ENCODE results near the gene GSN.

Gene GSN

DNA sequence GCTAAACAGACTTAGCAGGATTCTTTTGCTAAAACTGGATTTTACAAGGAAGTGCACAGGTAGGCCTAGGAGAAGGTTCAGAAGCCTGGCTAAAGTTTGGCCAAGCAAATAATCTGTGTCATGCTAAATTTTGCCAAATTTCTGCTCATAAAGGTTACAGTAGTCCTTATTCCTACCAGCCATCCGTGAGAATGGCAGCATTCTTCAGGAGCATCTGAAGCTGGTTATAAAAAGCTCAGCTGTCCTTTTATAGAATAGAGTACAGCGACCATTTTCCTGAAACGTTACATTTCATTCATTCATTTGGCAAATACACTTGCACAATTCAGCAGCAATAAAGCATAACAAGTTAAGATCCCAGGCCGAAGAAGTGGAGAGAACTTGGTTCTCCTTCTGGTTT, 6.9 kb downstream of the GSN start:
- no peak for DNase-seq

DNA sequence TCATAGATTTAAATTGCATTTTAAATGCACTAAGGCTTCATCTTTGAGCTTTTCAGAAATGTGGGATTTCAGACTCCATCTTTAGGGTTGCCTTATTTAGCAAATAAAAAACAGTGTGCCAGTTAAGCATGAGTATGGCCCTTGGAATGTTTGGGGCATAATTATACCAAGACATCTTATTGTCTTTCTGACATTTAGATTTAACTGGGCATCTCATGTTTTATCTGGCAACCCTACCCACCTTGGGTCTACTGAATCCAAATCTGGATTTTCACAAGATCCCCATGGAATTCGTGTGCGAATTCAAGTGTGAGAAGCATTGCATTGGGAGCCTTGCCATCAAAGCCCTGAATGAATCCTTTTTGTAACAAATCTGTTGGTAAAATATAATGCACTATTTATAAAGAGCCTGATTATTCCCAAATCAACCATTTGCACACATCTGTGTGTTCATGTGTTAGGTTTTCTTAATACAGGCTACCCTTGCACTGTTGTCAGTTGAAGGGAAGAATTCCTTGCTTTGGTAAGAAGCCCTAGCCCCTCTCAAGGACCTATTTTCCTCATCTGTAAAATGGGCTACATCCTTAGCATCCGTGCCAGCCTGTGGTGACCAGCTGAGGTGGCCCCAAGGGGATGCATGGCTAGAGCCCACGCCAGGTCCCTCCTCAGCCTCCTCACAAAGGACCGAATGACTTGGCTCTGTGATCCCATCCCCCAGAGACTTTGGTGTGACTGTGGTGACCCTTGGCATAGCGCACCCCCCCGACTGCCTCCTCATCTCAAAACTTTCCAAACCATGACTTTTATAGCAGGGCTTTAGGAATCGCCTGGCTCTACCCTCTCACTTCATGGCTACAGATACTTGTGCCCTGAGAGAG, 8.1 kb downstream of the GSN start:
- DNase-seq: no peak

- no peak for DNase-seq
These were observed 9.1 kb downstream of the GSN start for GRCh38 chr9:121277026-121277425.

DNA sequence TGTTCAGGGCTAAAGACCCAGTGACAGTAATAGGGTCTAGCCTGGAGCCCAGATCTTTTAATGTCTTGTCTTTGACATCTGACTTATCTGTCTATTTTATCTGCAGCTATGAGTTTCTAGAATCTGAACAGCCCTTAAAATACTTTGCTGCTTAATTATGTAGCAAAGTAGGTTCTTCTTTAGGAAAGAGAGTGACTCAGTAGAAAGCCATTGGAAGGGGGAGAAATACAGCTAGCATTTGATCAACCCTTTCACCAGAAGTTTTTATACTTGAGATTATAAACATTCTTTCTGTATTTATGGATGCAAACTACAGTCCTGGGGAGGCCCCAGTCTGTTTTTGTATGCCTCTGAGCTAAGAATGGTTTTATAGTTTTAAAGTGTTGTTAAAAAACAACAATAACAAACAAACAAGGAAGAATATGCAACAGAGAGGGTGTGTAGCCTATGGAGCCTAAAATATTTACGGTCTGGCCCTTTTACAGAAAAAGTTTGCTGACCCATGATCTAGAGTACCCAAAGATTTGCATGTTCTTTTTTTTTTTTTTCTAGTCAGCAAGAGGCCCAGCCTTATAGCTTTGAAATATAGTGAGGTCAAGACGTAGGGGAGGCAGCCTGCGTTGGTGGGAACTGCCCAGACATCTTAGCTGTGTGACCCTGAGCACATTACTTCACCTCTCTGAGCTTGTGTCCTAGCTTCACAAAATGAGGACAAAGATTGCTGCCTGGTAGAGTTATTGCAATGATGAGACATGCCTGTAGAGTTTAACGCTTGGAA, 9.7 kb downstream of the GSN start:
- no peak for DNase-seq

- peak; percentile 24 for DNase-seq
These were observed 10.7 kb downstream of the GSN start for GRCh38 chr9:121278477-121279261.

GRCh38 chr9:121279776-121280388, 11.9 kb downstream of the GSN start:
- no peak for DNase-seq

DNA sequence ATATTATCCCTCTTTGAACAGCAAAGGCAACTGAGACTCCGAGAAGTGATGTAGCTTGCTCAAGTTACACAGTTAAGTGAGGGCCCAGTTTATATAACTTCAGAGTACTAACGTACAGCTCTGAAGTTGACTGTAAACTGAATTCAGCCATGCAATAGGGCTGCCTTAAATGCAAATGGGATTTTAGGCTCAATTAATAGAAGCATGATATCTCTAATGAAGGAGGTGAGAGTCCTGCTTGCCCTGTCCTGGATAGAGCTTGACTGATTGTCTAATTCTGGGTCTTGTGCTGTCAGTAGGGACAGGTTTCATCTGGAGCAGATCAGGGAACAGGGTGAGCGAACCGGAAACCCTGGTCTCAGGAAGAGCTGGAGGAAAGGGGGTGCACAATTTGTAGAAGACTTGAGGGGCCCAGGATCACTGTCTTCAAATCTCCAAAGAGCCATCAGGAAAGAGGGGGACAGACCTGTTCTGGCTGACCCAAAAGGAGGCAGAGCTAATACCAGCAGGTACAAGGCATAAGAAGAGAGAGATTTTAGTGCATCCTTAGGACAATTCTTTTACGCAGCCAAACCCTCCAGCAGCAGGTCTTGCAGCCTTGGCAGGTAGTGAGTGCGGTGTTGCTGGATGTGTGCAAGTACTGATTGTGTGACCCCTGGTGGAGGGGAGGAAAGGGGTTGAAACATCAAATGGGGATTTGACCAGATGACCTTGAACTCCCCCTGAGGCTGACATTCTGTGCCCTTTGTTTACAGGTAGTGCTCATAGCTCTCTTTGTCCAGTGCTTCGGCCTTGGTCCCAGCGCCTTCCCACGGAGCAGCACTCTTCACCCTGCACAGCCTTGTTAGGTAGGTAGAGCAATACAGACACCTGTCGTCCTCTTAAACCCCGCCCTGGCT, 13.0 kb downstream of the GSN start:
- DNase-seq: peak; percentile 42

GRCh38 chr9:121281614-121282276, 13.8 kb downstream of the GSN start:
- peak; percentile 61 for DNase-seq

DNA sequence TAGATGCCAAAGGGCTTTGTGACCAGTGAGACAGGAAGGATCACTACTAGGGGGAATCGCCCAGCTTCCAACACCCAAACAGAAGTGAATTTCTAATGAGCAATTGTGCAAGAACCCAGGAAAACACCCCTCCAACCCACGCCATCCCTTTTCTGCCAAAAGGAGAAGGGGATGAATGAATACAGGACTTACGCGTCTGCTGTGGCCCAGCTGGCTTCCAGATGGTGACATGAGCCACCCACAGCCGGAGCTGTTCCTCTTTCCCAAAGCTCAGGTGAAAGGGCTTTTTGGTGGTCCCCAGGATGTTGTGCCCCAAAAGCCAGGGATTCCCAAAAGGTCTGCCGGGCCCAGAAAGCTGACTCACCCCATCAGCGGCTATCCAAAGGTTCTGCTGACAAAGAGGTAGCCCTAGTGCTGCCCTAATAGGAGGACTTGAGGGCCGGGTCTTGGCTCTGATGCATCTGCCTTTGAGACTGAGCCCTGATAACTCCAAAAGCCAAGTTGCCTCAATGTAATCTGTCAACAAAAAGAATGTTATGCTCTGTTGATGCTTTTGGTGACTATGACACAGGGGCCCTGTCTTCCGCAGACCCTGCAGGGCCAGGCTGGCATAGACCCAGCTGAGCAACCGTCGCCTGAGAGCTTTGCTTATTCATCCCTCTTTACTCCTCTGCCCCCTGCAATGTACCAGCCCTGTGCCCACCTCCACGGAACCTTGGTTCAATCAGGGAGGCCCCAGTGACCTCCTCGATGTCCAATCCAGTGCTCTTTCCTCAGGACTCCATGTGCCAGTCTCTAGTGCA, 14.5 kb downstream of the GSN start:
- no peak for DNase-seq

GRCh38 chr9:121283080-121283398, 15.1 kb downstream of the GSN start:
- DNase-seq: no peak

GRCh38 chr9:121283856-121284732, 16.1 kb downstream of the GSN start:
- DNase-seq: no peak

- DNase-seq: no peak
These were observed 16.9 kb downstream of the GSN start for GRCh38 chr9:121284733-121285451.

DNA sequence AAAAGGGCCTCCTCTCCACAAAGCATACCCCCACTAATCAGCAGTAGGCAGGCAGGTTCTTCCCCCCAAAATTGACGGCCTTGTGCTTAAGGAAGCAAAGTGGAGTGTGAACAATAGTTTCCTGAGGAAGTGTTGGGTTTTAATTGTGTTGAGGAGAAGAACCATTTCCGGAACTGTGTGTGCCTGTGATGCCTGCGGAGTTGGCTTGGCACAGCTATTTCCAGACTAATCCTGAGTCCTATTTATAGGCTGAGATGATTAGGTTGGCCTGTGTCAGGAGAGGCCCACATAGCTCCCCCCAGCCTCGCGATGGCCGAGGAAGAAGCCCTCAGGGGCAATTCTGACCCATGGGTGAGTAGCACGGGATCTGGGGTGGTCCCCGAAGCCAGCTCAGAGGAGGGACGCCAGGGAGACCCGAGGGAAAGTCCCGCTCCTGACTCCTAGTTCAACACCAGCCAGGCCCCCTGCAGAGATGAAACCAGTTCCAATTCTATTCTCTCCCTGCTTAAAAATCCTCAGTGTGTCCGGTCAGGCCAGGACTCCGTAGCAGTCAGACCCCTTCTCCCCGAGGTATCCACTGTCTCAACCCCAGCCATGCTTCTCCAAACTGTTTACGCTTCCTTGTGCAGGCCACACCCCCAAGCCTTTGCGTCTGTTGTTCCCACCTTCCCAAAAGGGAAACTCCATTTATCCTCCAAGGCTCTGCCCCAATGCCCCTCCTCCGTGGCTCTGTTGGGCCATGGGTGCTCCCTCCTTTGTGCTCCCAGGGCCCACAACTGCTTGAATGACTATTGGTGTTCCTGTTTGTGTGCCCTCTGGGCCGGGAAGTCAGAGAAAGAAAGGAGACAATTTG, 18.1 kb downstream of the GSN start:
- no peak for DNase-seq

- DNase-seq: no peak
These were observed 18.7 kb downstream of the GSN start for GRCh38 chr9:121286688-121286972.

GRCh38 chr9:121286973-121287741, 19.2 kb downstream of the GSN start:
- DNase-seq: peak; percentile 33

DNA sequence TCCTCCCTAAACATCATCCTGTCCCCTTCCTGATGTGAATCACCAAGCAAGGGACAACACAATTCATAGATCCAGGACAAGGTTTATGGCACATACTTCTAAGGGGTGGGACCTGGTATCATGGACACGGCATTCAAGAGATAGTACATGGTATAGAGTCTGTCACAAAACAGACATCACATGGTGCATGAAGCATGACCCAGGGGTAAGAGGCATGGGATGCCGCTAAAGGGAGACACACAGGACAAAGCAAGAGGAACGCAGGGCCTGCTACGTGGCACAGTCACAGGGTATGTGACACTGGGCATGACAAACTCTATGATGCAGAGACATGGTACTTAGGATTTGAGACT, 20.7 kb downstream of the GSN start:
- DNase-seq: no peak

DNA sequence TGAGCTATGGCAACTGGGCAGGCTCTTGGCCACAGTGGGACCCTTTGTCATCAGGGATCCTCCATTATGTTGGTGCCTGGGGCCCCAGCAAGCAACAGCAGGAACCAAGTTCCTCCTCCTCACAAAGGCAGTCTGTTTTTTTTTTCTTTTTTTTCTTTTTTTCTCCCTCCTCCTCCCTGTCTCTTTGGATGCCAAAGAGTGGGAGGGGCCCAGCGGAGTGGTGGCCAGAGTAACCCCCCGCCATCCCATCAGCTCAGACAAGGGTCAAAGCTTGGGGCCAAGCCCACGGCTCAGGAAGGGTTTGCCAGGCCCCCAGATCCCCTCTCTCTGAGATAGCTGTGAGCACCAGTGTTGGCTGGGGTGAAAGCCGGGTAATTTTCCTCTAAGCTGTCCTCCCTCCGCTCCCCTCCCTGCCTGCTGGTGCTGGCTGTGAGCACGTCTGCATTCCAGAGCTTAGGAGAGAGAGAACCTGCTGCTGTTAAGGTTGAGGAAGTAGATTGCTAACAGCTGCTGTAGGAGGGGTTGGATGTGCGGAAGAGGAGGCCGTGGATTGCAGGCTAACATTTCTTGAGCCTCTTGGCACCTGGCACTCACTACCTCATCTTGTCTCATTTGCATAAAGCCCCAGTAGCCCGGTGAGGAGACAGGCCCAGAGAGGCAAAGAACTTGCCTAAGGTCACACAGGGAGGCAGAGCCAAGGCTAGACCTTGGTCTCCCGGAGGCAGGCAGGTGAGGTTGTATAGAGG, 21.2 kb downstream of the GSN start:
- DNase-seq: no peak

Measured in NCI-H146 (cell line).